LNCAP (cell line): ENCODE data around the gene GPC4.

Experiments used
- TF ChIP-seq, protein P1 (sequence below): fragments of 450-650 bp; IDR thresholded peaks from 2 replicates; pipeline ENCODE4 v1.5.1; 2017; ENCODE audit warnings: mild to moderate bottlenecking

Gene GPC4

DNA sequence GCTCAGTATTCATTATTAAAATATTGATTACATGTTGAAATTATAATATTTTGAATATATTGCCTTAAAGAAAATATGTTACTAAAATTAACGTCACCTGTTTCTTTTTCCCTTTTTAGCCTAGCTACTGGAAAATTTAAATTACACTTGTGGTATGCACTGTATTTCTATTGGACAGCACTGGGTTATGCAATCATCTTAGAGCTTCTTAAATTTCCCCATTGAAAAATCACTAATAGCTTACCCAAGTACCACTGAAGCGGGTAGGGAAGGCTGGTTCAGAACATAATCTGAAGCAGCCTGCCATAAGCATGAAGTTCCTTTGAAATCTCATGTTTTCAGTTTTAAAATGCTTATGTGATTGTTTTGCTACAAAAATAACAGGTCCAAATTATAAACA is 147.7 kb downstream of the GPC4 start:
- TF ChIP-seq, protein P1, sequence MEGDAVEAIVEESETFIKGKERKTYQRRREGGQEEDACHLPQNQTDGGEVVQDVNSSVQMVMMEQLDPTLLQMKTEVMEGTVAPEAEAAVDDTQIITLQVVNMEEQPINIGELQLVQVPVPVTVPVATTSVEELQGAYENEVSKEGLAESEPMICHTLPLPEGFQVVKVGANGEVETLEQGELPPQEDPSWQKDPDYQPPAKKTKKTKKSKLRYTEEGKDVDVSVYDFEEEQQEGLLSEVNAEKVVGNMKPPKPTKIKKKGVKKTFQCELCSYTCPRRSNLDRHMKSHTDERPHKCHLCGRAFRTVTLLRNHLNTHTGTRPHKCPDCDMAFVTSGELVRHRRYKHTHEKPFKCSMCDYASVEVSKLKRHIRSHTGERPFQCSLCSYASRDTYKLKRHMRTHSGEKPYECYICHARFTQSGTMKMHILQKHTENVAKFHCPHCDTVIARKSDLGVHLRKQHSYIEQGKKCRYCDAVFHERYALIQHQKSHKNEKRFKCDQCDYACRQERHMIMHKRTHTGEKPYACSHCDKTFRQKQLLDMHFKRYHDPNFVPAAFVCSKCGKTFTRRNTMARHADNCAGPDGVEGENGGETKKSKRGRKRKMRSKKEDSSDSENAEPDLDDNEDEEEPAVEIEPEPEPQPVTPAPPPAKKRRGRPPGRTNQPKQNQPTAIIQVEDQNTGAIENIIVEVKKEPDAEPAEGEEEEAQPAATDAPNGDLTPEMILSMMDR = no peak

DNA sequence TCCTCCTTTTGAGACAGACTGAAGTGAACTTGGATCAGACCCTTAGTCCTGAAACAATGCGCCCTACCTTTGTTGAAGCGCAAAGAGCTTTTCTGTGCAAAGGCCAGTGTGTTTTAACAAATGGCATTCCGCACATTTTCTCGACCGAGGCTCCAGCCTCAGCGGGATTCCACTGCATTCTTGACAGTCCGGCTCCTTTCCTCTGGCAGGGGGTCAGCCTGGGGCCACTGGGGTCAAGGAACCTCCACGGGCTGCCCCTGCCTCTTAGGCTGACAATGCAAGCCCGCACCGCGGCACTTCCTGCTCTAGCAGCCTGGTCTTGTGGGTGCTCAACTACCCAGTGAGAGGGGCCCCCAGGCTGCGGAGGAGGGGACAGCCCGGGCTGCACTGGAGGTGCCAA is 150.0 kb downstream of the GPC4 start:
- TF ChIP-seq, protein P1 = no peak

DNA sequence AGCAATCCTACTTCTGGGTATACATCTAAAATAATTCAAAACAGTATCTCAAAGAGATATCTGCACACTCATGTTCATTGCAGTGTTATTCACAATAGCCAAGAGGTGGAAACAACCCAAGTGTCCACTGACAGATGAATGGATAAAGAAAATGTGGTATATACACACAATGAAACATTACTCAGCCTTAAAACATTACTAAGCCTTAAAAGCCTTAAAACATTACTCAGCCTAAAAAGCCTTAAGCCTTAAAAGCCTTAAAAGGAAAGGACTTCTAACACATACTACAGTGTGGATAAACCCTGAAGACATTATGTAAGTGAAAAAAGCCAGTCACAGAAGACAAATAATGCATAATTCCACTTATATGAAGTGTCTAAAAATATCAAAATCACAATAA is 156.8 kb downstream of the GPC4 start:
- TF ChIP-seq, protein P1 = no peak

DNA sequence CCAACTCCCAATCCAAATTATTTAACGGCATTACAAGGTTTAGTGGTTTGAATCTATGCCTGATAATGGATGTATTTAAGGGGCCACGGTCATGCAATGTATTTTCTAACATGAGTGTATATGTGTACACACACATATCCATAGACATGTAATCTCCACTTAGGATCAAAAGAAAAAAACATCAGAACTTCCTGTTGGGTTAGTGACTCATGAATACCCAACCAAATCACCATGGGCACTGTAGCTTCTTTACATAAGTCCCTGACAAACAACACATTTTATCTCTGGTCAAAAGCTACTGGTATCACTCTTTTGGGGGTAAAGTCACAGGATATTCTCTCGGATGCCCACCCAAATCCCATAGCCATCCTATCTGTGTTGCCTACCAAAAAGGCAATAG is 160.6 kb downstream of the GPC4 start:
- TF ChIP-seq, protein P1 = no peak

DNA sequence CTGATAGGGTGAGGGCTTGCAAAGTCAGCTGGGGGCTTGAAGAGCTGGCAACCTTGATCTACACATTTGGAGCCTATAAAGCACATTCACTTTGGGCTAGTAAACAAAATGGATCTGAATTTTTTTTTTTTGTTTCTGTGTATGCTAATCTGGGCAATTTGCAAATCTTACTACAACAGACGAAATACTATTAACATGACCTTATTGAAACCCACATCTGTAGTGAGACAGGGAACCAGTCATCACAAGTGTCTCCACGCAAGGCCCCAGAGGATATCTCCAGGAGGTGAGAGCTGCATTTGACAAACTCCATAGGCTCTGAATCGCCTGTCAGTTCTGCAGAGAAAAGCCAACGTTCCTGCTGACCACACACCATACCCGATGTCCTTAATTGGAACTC is 164.1 kb downstream of the GPC4 start:
- TF ChIP-seq, protein P1 = no peak

DNA sequence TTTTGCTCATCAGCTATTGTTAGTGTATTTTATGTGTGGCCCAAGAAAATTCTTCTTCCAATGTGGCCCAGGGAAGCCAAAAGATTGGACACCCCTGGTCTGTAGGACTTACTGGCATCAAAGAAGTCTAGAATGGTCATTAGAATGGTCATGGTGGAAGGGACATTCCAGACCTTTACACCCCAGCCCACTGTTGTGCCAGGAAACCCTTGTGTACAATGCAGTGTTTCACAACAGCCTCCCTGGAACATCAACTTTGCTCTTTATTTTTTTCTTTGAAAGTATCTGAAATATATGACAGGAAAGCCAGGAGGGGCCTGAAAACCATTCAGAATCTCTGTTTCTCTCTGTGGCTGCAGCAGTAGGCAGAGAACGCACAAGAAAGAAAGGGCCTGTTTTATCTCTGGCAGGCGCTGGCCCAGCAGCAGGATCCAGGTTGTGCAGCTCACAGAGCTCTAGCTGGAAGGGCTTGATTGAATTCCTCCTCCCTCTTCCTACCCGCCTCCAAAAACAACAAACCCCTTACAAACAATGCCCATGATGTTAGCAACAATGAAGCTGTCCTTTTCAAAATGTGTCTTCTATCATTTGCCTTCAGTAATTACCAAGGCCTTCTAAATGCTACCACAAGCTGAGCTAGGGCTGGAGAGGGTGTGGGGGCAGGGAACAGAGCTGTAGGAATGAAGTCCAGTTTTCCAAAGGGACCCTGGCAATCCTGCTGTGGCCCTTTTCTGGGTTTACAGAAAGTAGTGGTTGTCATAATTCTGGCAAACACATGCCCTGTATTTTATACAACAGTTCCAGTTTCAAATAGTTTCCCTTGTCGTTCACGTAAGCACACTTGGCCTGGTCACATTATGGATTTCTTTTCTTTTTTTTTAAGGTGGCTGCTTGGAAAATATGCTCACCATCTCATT is 164.8 kb downstream of the GPC4 start:
- TF ChIP-seq, protein P1 = no peak
